SK-N-SH treated with all-trans-retinoic acid at 6 μM for 48 hours (cell line): Measurements from ENCODE around the gene MAML3.

ENCODE experiments used
- ATAC-seq: fragments of 200-7000 bp; cut with Tn5 transposase; 3 replicates; pipeline ENCODE4 v1.9.1; 2020; ENCODE audit warnings: mild to moderate bottlenecking, moderate library complexity
- ARNTL ChIP-seq: fragments of 450-650 bp; formaldehyde crosslinking; IDR thresholded peaks from 2 replicates; pipeline ENCODE4 v1.5.0; 2020; ENCODE audit warnings: low read depth, mild to moderate bottlenecking, moderate library complexity, borderline replicate concordance
- BACH2 ChIP-seq: fragments of 250-450 bp; sonication (Bioruptor Pico); IDR thresholded peaks from 2 replicates; pipeline ENCODE4 v1.9.0; 2021; ENCODE audit warnings: mild to moderate bottlenecking, borderline replicate concordance
- CSDC2 ChIP-seq: fragments of 250-450 bp; sonication (Bioruptor Pico); IDR thresholded peaks from 2 replicates; pipeline ENCODE4 v1.5.0; 2020; ENCODE audit warnings: mild to moderate bottlenecking, moderate library complexity
- ESRRG ChIP-seq: fragments of 250-450 bp; sonication (Bioruptor Pico); IDR thresholded peaks from 2 replicates; pipeline ENCODE4 v1.6.1; 2021; ENCODE audit warnings: mild to moderate bottlenecking
- GLIS3 ChIP-seq: fragments of 250-450 bp; sonication (Bioruptor Pico); IDR thresholded peaks from 2 replicates; pipeline ENCODE4 v1.5.0; 2020; ENCODE audit warnings: mild to moderate bottlenecking, moderate library complexity
- ISL1 ChIP-seq: fragments of 250-450 bp; sonication (Bioruptor Pico); IDR thresholded peaks from 2 replicates; pipeline ENCODE4 v2.1.2; 2022; ENCODE audit warnings: mild to moderate bottlenecking, moderate library complexity
- OSR1 ChIP-seq: fragments of 250-450 bp; sonication (Bioruptor Pico); IDR thresholded peaks from 2 replicates; pipeline ENCODE4 v1.8.0; 2022; ENCODE audit warnings: moderate library complexity, mild to moderate bottlenecking, inconsistent platforms
- PPARA ChIP-seq: fragments of 250-450 bp; sonication (Bioruptor Pico); IDR thresholded peaks from 2 replicates; pipeline ENCODE4 v1.5.0; 2020; ENCODE audit warnings: mild to moderate bottlenecking, borderline replicate concordance
- RARB ChIP-seq: fragments of 250-450 bp; sonication (Bioruptor Pico); IDR thresholded peaks from 2 replicates; pipeline ENCODE4 v1.8.0; 2021; ENCODE audit warnings: mild to moderate bottlenecking, moderate library complexity
- SNAI2 ChIP-seq: fragments of 250-450 bp; sonication (Bioruptor Pico); IDR thresholded peaks from 2 replicates; pipeline ENCODE4 v1.5.0; 2020; ENCODE audit warnings: mild to moderate bottlenecking, moderate library complexity
- TCF4 ChIP-seq: fragments of 250-450 bp; sonication (Bioruptor Pico); IDR thresholded peaks from 2 replicates; pipeline ENCODE4 v1.8.0; 2021; ENCODE audit warnings: mild to moderate bottlenecking, moderate library complexity, borderline replicate concordance
- TOX ChIP-seq: fragments of 250-450 bp; sonication (Bioruptor Pico); IDR thresholded peaks from 2 replicates; pipeline ENCODE4 v1.8.0; 2021; ENCODE audit warnings: mild to moderate bottlenecking, moderate library complexity, borderline replicate concordance
- ZC3H10 ChIP-seq: fragments of 250-450 bp; sonication (Bioruptor Pico); IDR thresholded peaks from 2 replicates; pipeline ENCODE4 v1.5.1; 2021; ENCODE audit warnings: mild to moderate bottlenecking, moderate library complexity
- ZFP3 ChIP-seq: fragments of 250-450 bp; sonication (Bioruptor Pico); IDR thresholded peaks from 2 replicates; pipeline ENCODE4 v1.5.0; 2020; ENCODE audit warnings: mild to moderate bottlenecking, moderate library complexity
- ZFP30 ChIP-seq: fragments of 450-650 bp; formaldehyde crosslinking; IDR thresholded peaks from 2 replicates; pipeline ENCODE4 v1.5.0; 2022; ENCODE audit warnings: mild to moderate bottlenecking, moderate library complexity
- ZNF565 ChIP-seq: fragments of 450-650 bp; formaldehyde crosslinking; conservative IDR thresholded peaks from 2 replicates; pipeline ENCODE4 v1.5.0; 2020; ENCODE audit warnings: low read depth, mild to moderate bottlenecking, moderate library complexity
- ZNF70 ChIP-seq: fragments of 450-650 bp; formaldehyde crosslinking; IDR thresholded peaks from 2 replicates; pipeline ENCODE4 v1.5.0; 2020; ENCODE audit warnings: mild to moderate bottlenecking, moderate library complexity
- ZNF8 ChIP-seq: fragments of 450-650 bp; formaldehyde crosslinking; IDR thresholded peaks from 2 replicates; pipeline ENCODE4 v1.5.0; 2020; ENCODE audit warnings: mild to moderate bottlenecking, moderate library complexity
- TF ChIP-seq, protein P1 (sequence below): fragments of 250-450 bp; sonication (Bioruptor Pico); IDR thresholded peaks from 2 replicates; pipeline ENCODE4 v1.8.0; 2020; ENCODE audit warnings: mild to moderate bottlenecking, moderate library complexity, borderline replicate concordance
- TF ChIP-seq, protein P2 (sequence below): fragments of 250-450 bp; sonication (Bioruptor Pico); IDR thresholded peaks from 2 replicates; pipeline ENCODE4 v1.5.1; 2020; ENCODE audit warnings: low read depth, mild to moderate bottlenecking, moderate library complexity
- TF ChIP-seq, protein P3 (sequence below): fragments of 250-450 bp; sonication (Bioruptor Pico); IDR thresholded peaks from 2 replicates; pipeline ENCODE4 v1.5.0; 2020; ENCODE audit warnings: mild to moderate bottlenecking, moderate library complexity
- TF ChIP-seq, protein P4 (sequence below): fragments of 250-450 bp; sonication (Bioruptor Pico); IDR thresholded peaks from 2 replicates; pipeline ENCODE4 v1.5.1; 2021; ENCODE audit warnings: mild to moderate bottlenecking, moderate library complexity

The MAML3 gene

DNA sequence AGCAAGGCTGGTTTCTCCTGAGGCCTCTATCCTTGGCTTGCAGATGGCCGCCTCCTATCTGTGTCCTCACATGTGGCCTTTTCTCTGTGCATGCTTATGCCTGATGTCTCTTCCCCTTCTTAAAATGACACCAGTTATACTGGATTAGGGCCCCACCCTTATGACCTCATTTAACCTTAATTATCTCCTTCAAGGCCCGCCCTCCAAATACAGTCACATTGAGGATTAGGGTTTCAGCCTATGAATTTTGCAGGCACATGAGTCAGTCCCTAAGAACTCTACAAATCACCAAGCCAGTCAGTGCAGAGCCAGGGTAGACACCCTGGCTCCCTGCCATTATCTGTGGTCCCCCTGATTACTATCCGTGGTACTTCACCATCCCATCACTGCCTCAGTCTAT, 51.6 kb downstream of the MAML3 start (continued):
- TF ChIP-seq, protein P1, sequence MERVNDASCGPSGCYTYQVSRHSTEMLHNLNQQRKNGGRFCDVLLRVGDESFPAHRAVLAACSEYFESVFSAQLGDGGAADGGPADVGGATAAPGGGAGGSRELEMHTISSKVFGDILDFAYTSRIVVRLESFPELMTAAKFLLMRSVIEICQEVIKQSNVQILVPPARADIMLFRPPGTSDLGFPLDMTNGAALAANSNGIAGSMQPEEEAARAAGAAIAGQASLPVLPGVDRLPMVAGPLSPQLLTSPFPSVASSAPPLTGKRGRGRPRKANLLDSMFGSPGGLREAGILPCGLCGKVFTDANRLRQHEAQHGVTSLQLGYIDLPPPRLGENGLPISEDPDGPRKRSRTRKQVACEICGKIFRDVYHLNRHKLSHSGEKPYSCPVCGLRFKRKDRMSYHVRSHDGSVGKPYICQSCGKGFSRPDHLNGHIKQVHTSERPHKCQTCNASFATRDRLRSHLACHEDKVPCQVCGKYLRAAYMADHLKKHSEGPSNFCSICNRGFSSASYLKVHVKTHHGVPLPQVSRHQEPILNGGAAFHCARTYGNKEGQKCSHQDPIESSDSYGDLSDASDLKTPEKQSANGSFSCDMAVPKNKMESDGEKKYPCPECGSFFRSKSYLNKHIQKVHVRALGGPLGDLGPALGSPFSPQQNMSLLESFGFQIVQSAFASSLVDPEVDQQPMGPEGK (CRISPR knock-in tag), result no peak
- TF ChIP-seq ZFP3 (CRISPR knock-in tag) (no peak), ZNF70 (no peak)
- TF ChIP-seq, all 23 proteins: peak for 0

DNA sequence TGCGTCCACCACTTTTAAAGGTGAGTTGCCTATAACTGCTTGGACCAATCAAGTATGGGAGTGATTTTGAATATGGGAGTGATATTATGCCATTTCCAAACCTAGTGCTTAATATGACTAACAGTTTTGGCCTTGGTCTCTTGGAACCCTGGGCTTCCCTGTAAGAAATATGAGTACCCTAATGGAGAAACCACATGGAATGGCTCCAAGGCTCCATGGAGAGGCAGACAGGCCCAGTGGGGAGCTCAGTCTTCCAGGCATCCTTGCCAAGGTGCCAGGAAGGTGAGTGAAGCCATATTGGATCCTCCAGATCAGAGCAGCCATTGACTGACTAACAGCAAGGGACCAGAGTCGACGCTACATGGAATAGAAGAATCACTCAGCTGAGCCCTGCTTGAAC, 53.2 kb downstream of the MAML3 start:
- no peak for ATAC-seq
- no peak for TF ChIP-seq TCF4 (CRISPR knock-in tag)
- TF ChIP-seq ISL1 (CRISPR knock-in tag), result no peak
- TF ChIP-seq OSR1 (CRISPR knock-in tag), result no peak
- no peak for TF ChIP-seq BACH2 (CRISPR knock-in tag)
- no peak for TF ChIP-seq CSDC2 (CRISPR knock-in tag)
- no peak for TF ChIP-seq RARB (CRISPR knock-in tag)
- TF ChIP-seq, protein P2, sequence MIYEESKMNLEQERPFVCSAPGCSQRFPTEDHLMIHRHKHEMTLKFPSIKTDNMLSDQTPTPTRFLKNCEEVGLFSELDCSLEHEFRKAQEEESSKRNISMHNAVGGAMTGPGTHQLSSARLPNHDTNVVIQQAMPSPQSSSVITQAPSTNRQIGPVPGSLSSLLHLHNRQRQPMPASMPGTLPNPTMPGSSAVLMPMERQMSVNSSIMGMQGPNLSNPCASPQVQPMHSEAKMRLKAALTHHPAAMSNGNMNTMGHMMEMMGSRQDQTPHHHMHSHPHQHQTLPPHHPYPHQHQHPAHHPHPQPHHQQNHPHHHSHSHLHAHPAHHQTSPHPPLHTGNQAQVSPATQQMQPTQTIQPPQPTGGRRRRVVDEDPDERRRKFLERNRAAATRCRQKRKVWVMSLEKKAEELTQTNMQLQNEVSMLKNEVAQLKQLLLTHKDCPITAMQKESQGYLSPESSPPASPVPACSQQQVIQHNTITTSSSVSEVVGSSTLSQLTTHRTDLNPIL (CRISPR knock-in tag), result no peak
- no peak for TF ChIP-seq ZFP3 (CRISPR knock-in tag)
- no peak for TF ChIP-seq SNAI2 (CRISPR knock-in tag)
- TF ChIP-seq, protein P3, sequence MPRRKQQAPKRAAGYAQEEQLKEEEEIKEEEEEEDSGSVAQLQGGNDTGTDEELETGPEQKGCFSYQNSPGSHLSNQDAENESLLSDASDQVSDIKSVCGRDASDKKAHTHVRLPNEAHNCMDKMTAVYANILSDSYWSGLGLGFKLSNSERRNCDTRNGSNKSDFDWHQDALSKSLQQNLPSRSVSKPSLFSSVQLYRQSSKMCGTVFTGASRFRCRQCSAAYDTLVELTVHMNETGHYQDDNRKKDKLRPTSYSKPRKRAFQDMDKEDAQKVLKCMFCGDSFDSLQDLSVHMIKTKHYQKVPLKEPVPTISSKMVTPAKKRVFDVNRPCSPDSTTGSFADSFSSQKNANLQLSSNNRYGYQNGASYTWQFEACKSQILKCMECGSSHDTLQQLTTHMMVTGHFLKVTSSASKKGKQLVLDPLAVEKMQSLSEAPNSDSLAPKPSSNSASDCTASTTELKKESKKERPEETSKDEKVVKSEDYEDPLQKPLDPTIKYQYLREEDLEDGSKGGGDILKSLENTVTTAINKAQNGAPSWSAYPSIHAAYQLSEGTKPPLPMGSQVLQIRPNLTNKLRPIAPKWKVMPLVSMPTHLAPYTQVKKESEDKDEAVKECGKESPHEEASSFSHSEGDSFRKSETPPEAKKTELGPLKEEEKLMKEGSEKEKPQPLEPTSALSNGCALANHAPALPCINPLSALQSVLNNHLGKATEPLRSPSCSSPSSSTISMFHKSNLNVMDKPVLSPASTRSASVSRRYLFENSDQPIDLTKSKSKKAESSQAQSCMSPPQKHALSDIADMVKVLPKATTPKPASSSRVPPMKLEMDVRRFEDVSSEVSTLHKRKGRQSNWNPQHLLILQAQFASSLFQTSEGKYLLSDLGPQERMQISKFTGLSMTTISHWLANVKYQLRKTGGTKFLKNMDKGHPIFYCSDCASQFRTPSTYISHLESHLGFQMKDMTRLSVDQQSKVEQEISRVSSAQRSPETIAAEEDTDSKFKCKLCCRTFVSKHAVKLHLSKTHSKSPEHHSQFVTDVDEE, result no peak
- TF ChIP-seq GLIS3 (CRISPR knock-in tag), result no peak
- no peak for TF ChIP-seq ZNF565 (CRISPR knock-in tag)
- TF ChIP-seq PPARA (CRISPR knock-in tag), result no peak
- no peak for TF ChIP-seq ZNF8 (CRISPR knock-in tag)
- no peak for TF ChIP-seq ARNTL (CRISPR knock-in tag)
- TF ChIP-seq, all 23 proteins: peak for 0

DNA sequence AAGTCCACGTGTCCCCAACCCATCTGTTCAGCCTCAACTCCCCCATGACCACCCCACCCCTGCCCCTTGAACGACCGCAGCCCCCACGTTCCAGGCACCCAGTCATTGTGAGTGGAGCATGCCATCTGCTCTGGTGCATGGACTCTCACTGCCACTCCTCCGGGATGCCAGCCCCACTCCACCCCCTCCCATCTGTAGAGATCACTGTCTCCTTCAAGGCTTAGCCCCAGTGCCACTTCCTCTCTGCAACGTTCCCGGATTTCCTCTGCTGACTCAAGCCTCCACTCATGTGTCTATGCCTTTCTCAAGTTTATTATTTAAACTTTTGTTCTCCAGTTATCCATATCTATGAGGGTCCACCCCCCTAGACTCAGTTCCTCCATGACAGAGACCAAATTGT, 54.0 kb downstream of the MAML3 start:
- TF ChIP-seq RARB (CRISPR knock-in tag), result no peak
- TF ChIP-seq, protein P4, sequence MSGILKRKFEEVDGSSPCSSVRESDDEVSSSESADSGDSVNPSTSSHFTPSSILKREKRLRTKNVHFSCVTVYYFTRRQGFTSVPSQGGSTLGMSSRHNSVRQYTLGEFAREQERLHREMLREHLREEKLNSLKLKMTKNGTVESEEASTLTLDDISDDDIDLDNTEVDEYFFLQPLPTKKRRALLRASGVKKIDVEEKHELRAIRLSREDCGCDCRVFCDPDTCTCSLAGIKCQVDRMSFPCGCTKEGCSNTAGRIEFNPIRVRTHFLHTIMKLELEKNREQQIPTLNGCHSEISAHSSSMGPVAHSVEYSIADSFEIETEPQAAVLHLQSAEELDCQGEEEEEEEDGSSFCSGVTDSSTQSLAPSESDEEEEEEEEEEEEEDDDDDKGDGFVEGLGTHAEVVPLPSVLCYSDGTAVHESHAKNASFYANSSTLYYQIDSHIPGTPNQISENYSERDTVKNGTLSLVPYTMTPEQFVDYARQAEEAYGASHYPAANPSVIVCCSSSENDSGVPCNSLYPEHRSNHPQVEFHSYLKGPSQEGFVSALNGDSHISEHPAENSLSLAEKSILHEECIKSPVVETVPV (CRISPR knock-in tag), result no peak
- no peak for TF ChIP-seq ZNF565 (CRISPR knock-in tag)
- TF ChIP-seq ZNF70, result no peak
- TF ChIP-seq ZFP30, result no peak
- no peak for TF ChIP-seq TOX (CRISPR knock-in tag)
- no peak for TF ChIP-seq PPARA (CRISPR knock-in tag)
- TF ChIP-seq ESRRG (CRISPR knock-in tag), result no peak
- peak; percentile 27 for ATAC-seq

DNA sequence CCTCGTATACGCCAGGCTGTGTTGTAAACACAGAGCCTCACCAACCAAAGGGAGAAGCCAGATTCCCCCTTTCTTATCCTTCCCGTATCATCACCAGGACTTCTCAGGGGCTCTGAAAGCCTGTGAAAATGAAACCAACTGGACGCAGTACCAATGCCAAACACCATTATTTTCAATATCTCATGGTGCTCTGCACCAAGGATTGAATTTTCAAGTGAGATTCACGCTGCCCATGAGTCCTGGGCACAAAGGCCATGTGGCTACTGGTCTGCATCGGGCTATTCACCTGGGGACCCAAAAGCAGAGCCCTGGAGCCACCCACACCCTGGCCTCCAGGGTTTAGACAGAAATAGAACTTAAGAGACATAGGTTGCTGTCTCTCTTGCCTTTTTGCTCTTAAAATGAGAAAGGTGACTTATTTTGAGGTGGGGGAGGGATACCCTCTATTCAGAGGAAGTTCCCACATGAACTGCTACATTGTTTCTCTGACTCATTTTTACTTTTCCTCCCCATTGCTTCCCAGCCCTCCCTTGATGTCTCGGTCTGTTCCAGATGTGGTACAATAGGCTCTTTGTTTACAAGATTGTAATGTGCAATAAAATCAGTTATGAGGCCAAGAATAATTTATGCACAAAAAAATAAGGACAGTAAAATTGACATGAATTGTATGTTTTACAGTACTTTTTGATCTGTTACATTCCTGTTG, 55.4 kb downstream of the MAML3 start:
- ATAC-seq, result no peak
- TF ChIP-seq ISL1 (CRISPR knock-in tag), result no peak
- TF ChIP-seq, protein P4 (CRISPR knock-in tag), result no peak
- TF ChIP-seq ZC3H10 (CRISPR knock-in tag), result no peak
- TF ChIP-seq SNAI2 (CRISPR knock-in tag), result no peak
- TF ChIP-seq PPARA (CRISPR knock-in tag), result no peak
- TF ChIP-seq RARB (CRISPR knock-in tag), result no peak
- TF ChIP-seq CSDC2 (CRISPR knock-in tag), result no peak
- TF ChIP-seq, protein P1 (CRISPR knock-in tag), result no peak
- TF ChIP-seq, protein P3, result no peak
- no peak for TF ChIP-seq OSR1 (CRISPR knock-in tag)
